NCI-H2107 (cell line): ENCODE results near the gene IFNA4.
"Not testable (repeated sequence)": the region's sequence is repeated elsewhere in the genome, so short reads cannot be mapped to it uniquely, and the experiment has no call there.

Source experiments
- DNase-seq: peaks from one replicate; lab custom pipeline; 2025; lab: John Stamatoyannopoulos, UW

The IFNA4 gene

GRCh38 chr9:21187487-21187886, at the start of gene IFNA4:
Gene IFNA4 (minus strand): TSS chr9:21187587. CDS start chr9:21187531, 56 bp downstream.
- DNase-seq: not testable (repeated sequence)

GRCh38 chr9:21236360-21236714, 49.0 kb upstream of the IFNA4 start:
- not testable (repeated sequence) for DNase-seq

DNA sequence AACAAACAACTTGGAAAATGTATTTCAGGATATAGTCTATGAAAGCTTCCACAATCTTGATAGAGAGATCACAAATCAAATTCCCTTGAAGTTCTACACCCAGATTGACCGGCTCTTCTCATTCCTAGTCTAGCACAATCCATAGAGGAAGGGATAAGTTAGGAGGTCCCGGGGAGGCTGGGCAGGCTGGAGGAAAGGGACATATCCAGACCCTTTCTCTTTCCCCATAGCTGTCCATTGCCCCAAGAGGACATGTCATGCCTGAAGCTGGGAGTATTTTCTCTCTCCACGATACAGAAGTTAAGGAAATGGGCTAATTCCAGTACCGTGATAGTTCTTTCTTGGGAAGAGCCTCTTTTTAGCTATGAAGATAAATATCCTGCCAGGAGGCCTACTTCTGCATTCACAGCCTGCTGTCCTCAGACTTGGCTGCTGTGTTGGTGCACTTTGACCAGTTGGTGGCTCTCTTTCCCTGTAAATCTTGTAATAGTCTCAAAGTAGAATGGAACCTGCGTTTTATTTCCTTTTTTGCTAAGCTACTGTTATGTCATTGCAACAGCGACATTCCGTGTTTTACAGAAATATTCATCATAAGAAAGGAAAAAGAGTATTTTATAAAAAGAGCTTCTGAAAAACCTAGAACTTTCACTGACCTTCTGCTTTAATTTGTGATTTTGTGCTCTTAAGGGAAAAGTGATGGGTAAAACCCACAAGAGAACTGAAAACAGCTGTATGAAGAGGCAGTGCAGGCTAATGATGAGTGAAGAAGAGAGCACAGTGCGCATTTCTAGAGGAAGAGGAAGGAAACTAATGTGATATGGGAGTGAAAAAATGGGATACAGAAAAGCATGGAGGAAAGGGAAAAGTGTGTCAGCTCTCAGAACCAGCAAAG, 48.3 kb upstream of the IFNA4 start:
- DNase-seq: not testable (repeated sequence)

DNA sequence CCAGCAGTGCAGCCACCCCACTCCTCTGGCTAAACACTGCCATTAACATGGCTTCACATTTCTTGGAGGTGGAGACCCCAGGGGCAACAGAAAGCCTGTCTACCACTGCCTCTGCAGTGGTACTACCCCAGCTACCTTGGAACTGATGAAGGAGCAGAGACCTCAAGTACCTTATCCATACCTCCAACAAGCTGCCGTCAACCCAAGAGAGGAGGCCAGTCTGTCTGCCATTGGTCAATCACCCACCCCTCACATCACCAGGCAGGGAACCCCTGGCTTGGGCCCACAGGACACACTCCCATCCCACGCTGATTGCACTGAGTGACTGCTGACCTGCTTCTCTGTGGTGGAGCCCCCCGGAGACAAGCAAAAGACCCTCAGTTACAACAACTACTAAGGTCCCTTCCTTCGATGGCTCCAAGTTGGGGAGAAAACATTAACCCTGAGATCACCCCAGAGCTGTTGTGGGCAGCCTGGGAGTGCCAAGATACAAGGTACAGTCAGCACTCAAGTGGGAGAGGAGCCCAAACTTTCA, 46.8 kb upstream of the IFNA4 start:
- no peak for DNase-seq

DNA sequence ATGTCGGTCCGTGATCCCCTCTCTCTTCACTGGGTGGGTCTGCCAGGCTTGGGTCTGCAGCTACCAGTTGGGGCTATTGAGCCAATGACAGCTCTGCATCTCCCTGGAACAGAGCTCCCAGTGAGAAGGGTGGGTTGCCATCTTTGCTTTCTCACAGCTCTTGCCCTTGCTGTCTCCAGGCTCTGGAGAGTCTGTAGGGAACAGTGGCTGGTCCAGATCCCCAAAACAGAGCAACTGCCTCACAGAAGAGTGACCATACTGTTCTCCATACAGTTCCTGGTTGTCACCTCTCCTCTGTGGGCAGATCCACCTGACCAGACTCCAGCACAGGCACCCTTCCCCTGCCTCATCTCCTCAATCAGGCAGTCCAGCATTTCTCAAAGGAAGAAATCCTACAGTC, 45.9 kb upstream of the IFNA4 start:
- no peak for DNase-seq

GRCh38 chr9:21228122-21228521, 40.7 kb upstream of the IFNA4 start, which contains the start of gene IFNA17:
Gene IFNA17 (minus strand): TSS chr9:21228222. CDS start chr9:21228173, 49 bp downstream.
- DNase-seq: no peak

- not testable (repeated sequence) for DNase-seq
Observed at GRCh38 chr9:21217211-21217610, 29.8 kb upstream of the IFNA4 start, which contains the start of gene IFNA16. Gene IFNA16 (minus strand): TSS chr9:21217311. CDS start chr9:21217305, 6 bp downstream.

GRCh38 chr9:21213411-21214326, 26.3 kb upstream of the IFNA4 start:
- not testable (repeated sequence) for DNase-seq

DNA sequence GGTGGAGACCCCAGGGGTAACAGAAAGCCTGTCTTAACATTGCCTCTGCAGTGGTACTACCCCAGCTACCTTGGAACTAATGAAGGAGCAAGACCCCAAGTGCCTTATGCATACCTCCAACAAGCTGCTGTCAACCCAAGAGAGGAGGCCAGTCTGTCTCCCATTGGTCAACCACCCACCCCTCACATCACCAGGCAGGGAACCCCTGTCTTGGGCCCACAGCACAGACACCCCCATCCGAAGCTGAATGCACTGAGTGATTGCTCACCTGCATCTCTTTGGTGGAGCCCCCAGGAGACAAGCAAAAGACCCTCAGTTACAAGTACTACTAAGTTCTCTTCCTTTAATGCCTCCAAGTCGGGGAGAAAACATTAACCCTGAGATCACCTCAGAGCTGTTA, 24.8 kb upstream of the IFNA4 start:
- not testable (repeated sequence) for DNase-seq

GRCh38 chr9:21210782-21211181, 23.4 kb upstream of the IFNA4 start:
- not testable (repeated sequence) for DNase-seq

GRCh38 chr9:21210311-21210710, 22.9 kb upstream of the IFNA4 start:
- no peak for DNase-seq

- DNase-seq: not testable (repeated sequence)
Observed at GRCh38 chr9:21207043-21207442, 19.7 kb upstream of the IFNA4 start, which contains the start of gene IFNA10. Gene IFNA10 (minus strand): TSS chr9:21207143. CDS start chr9:21207097, 46 bp downstream.

GRCh38 chr9:21205204-21205603, 17.8 kb upstream of the IFNA4 start:
- DNase-seq: no peak

DNA sequence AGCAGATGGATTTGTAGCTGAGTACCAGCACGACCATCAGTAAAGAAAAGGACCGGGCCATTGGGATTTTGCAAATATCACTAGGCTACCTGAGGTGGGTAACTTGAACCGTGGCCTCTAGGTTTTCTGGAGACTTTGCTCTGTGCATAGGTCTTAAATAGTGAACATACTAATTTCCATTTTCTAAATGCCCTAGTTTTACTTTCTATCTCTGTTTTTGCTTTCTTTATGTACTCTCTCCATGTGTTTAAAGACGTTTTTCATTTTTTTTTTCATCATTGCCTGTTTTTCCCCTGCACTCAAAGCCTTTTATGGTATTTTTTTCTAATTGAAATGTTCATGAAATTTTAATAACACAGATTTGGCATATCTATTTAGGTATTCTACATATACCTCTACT, 14.7 kb upstream of the IFNA4 start, which contains the start of gene IFNA7:
Gene IFNA7, minus strand, starts transcription at position 101 of the 400 bp plus-strand sequence. Its CDS starts 40 bp downstream, at position 61.
- not testable (repeated sequence) for DNase-seq

- not testable (repeated sequence) for DNase-seq
Observed at GRCh38 chr9:21194867-21195776, 7.7 kb upstream of the IFNA4 start.

DNA sequence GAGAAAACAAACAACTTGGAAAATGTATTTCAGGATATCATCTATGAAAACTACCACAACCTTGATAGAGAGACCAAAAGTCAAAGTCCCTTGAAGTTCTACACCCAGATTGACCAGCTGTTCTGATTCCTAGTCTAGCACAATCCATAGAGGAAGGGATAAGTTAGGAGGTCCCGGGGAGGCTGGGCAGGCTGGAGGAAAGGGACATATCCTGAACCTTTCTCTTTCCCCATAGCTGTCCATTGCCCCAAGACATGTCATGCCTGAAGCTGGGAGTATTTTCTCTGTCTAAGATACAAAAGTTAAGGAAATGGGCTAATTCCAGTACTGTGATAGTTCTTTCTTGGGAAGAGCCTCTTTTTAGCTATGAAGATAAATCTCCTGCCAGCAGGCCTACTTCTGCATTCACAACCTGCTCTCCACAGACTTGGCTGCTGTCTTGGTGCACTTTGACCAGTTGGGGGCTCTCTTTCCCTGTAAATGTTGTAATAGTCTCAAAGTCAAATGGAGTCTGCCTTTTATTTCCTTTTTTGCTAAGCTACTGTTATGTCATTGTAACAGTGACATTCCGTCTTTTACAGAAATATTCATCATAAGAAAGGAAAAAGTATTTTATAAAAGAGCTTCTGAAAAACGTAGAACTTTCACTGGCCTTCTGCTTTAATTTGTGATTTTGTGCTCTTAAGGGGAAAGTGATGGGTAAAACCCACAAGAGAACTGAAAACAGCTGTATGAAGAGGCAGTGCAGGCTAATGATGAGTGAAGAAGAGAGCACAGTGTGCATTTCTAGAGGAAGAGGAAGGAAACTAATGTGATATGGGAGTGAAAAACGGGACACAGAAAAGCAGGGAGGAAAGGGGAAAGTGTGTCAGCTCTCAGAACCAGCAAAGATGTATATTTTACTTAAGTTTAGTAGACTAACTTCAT, 4.3 kb downstream of the IFNA4 start:
- DNase-seq: not testable (repeated sequence)

DNA sequence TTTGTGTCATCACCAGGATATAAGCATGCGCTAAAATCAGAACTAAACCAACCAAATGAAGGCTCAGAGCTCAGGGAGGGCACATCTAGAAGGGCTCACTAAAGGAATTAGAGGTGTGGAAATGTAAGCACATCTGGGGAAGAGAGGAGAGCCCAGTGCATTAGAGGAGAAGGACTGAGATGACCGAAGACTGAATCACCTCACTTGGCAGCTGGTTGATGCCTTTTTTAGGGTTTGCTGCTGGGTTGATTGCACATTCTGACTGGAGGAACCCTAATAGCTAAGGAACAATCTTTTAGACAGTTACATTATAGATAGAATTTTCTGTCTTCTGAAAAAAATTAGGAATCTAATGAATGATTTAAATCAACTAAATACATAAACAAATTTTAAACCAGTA, 12.7 kb downstream of the IFNA4 start:
- DNase-seq: no peak

DNA sequence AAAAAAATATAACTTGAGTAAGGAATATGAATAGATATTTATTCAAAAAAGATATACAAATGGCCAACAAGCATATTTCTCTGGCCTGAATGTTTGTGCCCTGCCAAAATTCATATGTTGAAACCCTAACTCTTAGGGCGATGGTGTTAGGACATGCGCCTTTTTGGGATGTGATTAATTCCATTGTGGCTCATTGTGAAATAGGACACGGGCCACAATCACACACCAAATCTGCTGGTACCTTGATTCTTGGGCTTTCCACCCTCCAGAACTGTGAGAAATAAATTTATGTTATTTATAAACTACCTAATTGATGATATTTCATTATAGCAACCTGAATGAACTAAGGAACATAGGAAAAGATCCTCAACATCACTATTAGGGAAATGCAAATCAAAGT, 15.2 kb downstream of the IFNA4 start:
- DNase-seq: no peak

DNA sequence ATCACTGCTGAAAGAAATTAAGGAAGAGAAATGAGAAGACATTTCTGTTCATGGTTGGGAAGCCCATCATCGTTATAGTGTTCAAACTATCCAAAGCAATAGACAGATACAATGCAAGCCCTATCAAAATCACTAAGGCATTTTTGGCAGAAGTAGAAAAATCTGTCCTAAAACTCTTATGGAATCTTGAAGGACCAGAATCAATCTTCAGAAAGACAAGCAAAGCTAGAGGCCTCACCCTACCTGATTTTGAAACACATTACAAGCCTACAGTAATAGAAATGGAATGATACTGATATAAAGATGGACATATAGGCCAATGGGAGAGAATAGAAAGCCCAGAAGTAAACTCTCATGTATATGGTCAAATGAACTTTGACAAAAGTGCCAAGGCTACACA, 16.0 kb downstream of the IFNA4 start:
- no peak for DNase-seq

DNA sequence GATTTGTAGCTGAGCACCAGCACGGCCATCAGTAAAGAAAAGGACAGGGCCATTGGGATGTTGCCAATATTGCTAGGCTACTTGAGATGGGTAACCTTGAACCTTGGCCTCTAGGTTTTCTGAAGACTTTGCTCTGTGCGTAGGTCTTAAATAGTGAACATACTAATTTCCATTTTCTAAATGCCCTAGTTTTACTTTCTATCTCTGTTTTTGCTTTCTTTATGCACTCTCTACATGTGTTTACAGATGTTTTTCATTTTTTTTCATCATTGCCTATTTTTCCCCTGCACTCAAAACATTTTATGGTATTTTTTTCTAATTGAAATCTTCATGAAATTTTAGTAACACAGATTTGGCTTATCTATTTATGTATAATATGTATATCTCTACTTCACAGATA, 20.8 kb downstream of the IFNA4 start, which contains the start of gene IFNA21:
Gene IFNA21, minus strand, starts transcription at position 101 of the 400 bp plus-strand sequence. Its CDS starts 48 bp downstream, at position 53.
- DNase-seq: not testable (repeated sequence)
